Measurements from ENCODE around the gene PAPPA2. TPM values are rescaled to one million over a fixed set of nuclear protein-coding genes. Genes with fewer than 3 reads are reported as not detected.

PAPPA2 gene
- total and polyA plus RNA-seq, 9 donors, result 0.01 to 0.69 (median 0.32) TPM; not detected in 4

GRCh38 chr1:176504848-176505553 lies 42.0 kb downstream of the PAPPA2 start:
- no peak overlapping the region for H3K4me3 ChIP-seq
- TF ChIP-seq POLR2A (IDR thresholded peaks at IDR 0.05) (no peak), EP300 (IDR thresholded peaks at IDR 0.05) (no peak), CTCF (IDR thresholded peaks at IDR 0.05) (no peak)
- H3K36me3 ChIP-seq, result no peaks in the 10 kb centered on the region
- DNase-seq, result no peak
- H3K4me1 ChIP-seq (ENCODE audit: insufficient read depth), result no peaks in the 10 kb centered on the region
- 63 to 80% (median 63%) methylated on average over 5 of the region's 5 CpGs for WGBS, 3 donors
- intact Hi-C loops (cut with DNase I), result no loop called here
- no peak overlapping the region for H3K27ac ChIP-seq
- H3K27me3 ChIP-seq, result no peaks in the 10 kb centered on the region
- H3K9me3 ChIP-seq, result no peaks in the 10 kb centered on the region

- Histone ChIP-seq H3K27me3 (no peaks in the 10 kb centered on the region), H3K9me3 (no peaks in the 10 kb centered on the region), H3K36me3 (no peaks in the 10 kb centered on the region), H3K27ac (no peak overlapping the region), H3K4me3 (no peak overlapping the region), H3K4me1 (ENCODE audit: insufficient read depth) (no peaks in the 10 kb centered on the region)
- intact Hi-C loops (cut with DNase I), result no loop called here
- no peak for DNase-seq
- no peak for TF ChIP-seq CTCF (IDR thresholded peaks at IDR 0.05)
- TF ChIP-seq EP300 (IDR thresholded peaks at IDR 0.05), result no peak
- no peak for TF ChIP-seq POLR2A (IDR thresholded peaks at IDR 0.05)
Observed at GRCh38 chr1:176512966-176513365, 50.0 kb downstream of the PAPPA2 start.

GRCh38 chr1:176515310-176515709 lies 52.3 kb downstream of the PAPPA2 start:
- TF ChIP-seq POLR2A (IDR thresholded peaks at IDR 0.05) (no peak), EP300 (IDR thresholded peaks at IDR 0.05) (no peak), CTCF (IDR thresholded peaks at IDR 0.05) (no peak)

GRCh38 chr1:176517484-176517883 lies 54.5 kb downstream of the PAPPA2 start:
- H3K27me3 ChIP-seq, result no peaks in the 10 kb centered on the region
- H3K36me3 ChIP-seq, result no peaks in the 10 kb centered on the region
- H3K27ac ChIP-seq, result no peak overlapping the region
- TF ChIP-seq POLR2A (IDR thresholded peaks at IDR 0.05), result no peak
- TF ChIP-seq CTCF (IDR thresholded peaks at IDR 0.05), result no peak
- no peaks in the 10 kb centered on the region for H3K4me1 ChIP-seq (ENCODE audit: insufficient read depth)
- H3K4me3 ChIP-seq, result no peak overlapping the region
- no peaks in the 10 kb centered on the region for H3K9me3 ChIP-seq
- DNase-seq, result no peak
- 65 to 71% (median 67%) methylated on average over 4 of the region's 4 CpGs for WGBS, 3 donors
- intact Hi-C loops (cut with DNase I), result no loop called here

More at GRCh38 chr1:176515310-176515709, 52.3 kb downstream of the PAPPA2 start:
- H3K4me1 ChIP-seq (ENCODE audit: insufficient read depth), result no peaks in the 10 kb centered on the region
- H3K27ac ChIP-seq, result no peak overlapping the region
- intact Hi-C loops (cut with DNase I), result no loop called here
- 37 to 50% (median 49%) methylated on average over 3 of the region's 3 CpGs for WGBS, 3 donors
- no peaks in the 10 kb centered on the region for H3K9me3 ChIP-seq
- no peak for DNase-seq
- H3K27me3 ChIP-seq, result no peaks in the 10 kb centered on the region
- no peak overlapping the region for H3K4me3 ChIP-seq
- no peaks in the 10 kb centered on the region for H3K36me3 ChIP-seq
